Mesendoderm (in vitro differentiated cells): ENCODE results near the gene RARG.
"Not testable (repeated sequence)": the region's sequence is repeated elsewhere in the genome, so short reads cannot be mapped to it uniquely, and the experiment has no call there.

Source experiments
- DNase-seq: peaks from one replicate; pipeline ENCODE4 v3.0.0; 2013
- H2AK5ac ChIP-seq: 2 replicates; pipeline ENCODE4 v1.6.1; 2013; ENCODE audit warnings: low read length, inconsistent platforms
- H2BK120ac ChIP-seq: 2 replicates; pipeline ENCODE4 v1.6.1; 2013; ENCODE audit warnings: low read depth, mild to moderate bottlenecking, low read length, moderate library complexity, mixed read lengths
- H2BK15ac ChIP-seq: replicated peaks from 2 replicates; pipeline ENCODE4 v1.6.1; 2013; ENCODE audit warnings: low read depth, mild to moderate bottlenecking, moderate library complexity
- H2BK5ac ChIP-seq: 2 replicates; pipeline ENCODE4 v1.6.1; 2013; ENCODE audit warnings: low read length, inconsistent platforms
- H3K18ac ChIP-seq: 2 replicates; pipeline ENCODE4 v1.6.1; 2013; ENCODE audit warnings: mild to moderate bottlenecking, low read length, mixed read lengths
- H3K23ac ChIP-seq: one replicate; pipeline ENCODE4 v1.6.1; 2013; ENCODE audit warnings: low read length
- H3K27ac ChIP-seq: 2 replicates; pipeline ENCODE4 v1.5.1; 2013; ENCODE audit warnings: low read depth, mild to moderate bottlenecking, inconsistent platforms, low read length, moderate library complexity
- H3K27me3 ChIP-seq: 2 replicates; pipeline ENCODE4 v1.6.1; 2013; ENCODE audit warnings: low read length, control low read depth, mild to moderate bottlenecking, inconsistent platforms; ENCODE audit not compliant: insufficient read depth, poor library complexity
- H3K36me3 ChIP-seq: 2 replicates; pipeline ENCODE4 v1.6.1; 2013; ENCODE audit warnings: low read length, inconsistent platforms; ENCODE audit not compliant: control insufficient read depth, insufficient read depth
- H3K4ac ChIP-seq: one replicate; pipeline ENCODE4 v1.6.1; 2013; ENCODE audit warnings: low read depth, mild to moderate bottlenecking, low read length, moderate library complexity
- H3K4me1 ChIP-seq: 2 replicates; pipeline ENCODE4 v1.6.1; 2013; ENCODE audit warnings: low read depth, low read length, inconsistent platforms; ENCODE audit not compliant: control insufficient read depth
- H3K4me2 ChIP-seq: 2 replicates; pipeline ENCODE4 v1.6.1; 2013; ENCODE audit warnings: low read length
- H3K4me3 ChIP-seq: 2 replicates; pipeline ENCODE4 v1.5.1; 2013; ENCODE audit warnings: mild to moderate bottlenecking, low read length
- H3K56ac ChIP-seq: one replicate; pipeline ENCODE4 v1.6.1; 2013; ENCODE audit warnings: low read length
- H3K79me1 ChIP-seq: 2 replicates; pipeline ENCODE4 v1.6.1; 2013; ENCODE audit warnings: low read length, inconsistent platforms
- H3K79me2 ChIP-seq: 2 replicates; pipeline ENCODE4 v1.6.1; 2013; ENCODE audit warnings: mild to moderate bottlenecking, low read length; ENCODE audit not compliant: control insufficient read depth, insufficient read depth
- H3K9ac ChIP-seq: 2 replicates; pipeline ENCODE4 v1.6.1; 2013; ENCODE audit warnings: low read length, inconsistent platforms
- H4K5ac ChIP-seq: one replicate; pipeline ENCODE4 v1.6.1; 2013; ENCODE audit warnings: low read length
- H4K8ac ChIP-seq: one replicate; pipeline ENCODE4 v1.6.1; 2013; ENCODE audit warnings: low read depth, mild to moderate bottlenecking, control low read depth, low read length, moderate library complexity
- WGBS: extraction: QIAGEN DNeasy Blood & Tissue Kit; methylation state at CpG from one replicate; pipeline ENCODE4 v1.1.7; 2013; ENCODE audit warnings: low lambda C conversion rate, missing lambda C conversion rate; ENCODE audit not compliant: insufficient coverage; ENCODE audit errors: extremely low coverage; 5-methylcytosine and 5-hydroxymethylcytosine counted together

Gene RARG

DNA sequence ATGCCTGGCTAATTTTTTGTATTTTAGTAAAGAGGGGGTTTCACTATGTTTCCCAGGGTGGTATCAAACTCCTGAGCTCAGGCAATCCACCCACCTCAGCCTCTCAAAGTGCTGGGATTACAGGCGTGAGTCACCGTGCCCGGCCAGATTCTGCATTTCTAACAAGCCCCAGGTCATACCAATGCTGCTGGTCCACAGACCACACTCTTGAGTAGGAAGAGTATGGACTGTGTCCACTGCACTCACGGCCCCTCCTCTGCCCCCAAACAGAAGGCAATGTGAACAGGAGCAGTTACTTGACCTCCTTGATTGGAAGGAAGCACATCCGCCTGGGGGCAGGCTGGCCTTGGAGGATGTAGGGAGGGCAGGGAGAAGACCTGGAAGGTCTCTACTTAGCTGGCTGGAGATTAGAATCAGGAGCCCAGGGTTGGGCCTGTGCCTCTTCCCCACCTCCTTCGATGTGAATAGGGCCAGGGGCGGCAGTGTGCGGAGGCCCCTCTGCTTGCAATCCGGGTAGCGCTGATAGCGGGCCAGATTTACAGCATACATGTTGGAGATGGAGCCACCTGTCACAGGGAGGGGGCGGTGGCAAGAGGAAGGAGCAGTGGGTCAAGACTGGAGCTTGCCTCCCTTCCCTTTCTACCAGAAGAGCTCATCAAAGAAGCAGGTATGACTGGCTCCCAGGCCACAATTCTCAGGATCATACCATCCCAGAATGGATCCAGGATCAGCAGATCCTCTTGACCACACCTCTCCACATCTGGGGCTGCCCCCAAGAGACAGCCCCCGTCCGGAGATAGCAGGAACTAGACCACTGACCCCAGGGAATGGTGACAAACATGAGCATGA lies 60.9 kb downstream of the RARG start:
- Histone ChIP-seq H3K79me2 (no peaks in the 10 kb centered on the region), H3K4me2 (no peak overlapping the region), H3K4me3 (no peak overlapping the region), H4K5ac (no peak overlapping the region), H2AK5ac (no peak overlapping the region), H4K8ac (no peak overlapping the region), H3K23ac (no peak overlapping the region), H3K4me1 (peaks cover 12% of the 10 kb centered on the region), H2BK5ac (no peak overlapping the region), H3K27ac (no peak overlapping the region), H3K9ac (no peak overlapping the region), H3K79me1 (no peaks in the 10 kb centered on the region), H3K27me3 (no peaks in the 10 kb centered on the region), H3K18ac (no peak overlapping the region), H3K36me3 (no peaks in the 10 kb centered on the region), H2BK120ac (no peak overlapping the region), H3K4ac (no peak overlapping the region), H3K56ac (no peak overlapping the region), H2BK15ac (no peak overlapping the region)
- no peak for DNase-seq
- WGBS = no CpG with 5 or more reads among the region's 14 CpGs

DNA sequence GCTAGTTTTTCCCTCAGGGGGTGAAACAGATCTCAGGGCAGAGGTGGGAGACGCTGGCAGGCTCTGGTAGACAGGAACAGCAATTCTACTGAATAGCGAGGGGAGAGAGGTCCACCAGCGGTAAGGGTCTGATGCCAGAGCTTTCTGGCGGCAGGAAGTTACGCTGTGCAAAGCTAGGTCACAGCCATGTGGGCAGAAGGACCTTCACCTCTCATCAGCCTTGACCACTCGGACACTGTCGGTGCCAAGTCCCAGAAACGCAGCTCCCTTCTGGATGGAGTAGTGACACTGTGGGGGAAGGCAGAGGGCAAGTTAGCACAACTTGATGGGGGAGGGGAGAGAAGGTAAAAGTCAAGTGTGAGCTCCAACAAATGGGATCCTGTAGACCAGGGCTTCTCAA lies 61.8 kb downstream of the RARG start:
- peak overlapping the region; percentile 60 for H3K56ac ChIP-seq
- H3K79me2 ChIP-seq = no peaks in the 10 kb centered on the region
- H4K5ac ChIP-seq = no peak overlapping the region
- H3K18ac ChIP-seq = no peak overlapping the region
- no peak overlapping the region for H2AK5ac ChIP-seq
- H3K4me3 ChIP-seq = no peak overlapping the region
- DNase-seq = no peak
- no peak overlapping the region for H2BK5ac ChIP-seq
- H3K27ac ChIP-seq = no peak overlapping the region
- no peak overlapping the region for H2BK120ac ChIP-seq
- H2BK15ac ChIP-seq = no peak overlapping the region
- no peak overlapping the region for H4K8ac ChIP-seq
- H3K27me3 ChIP-seq = no peaks in the 10 kb centered on the region
- no CpG with 5 or more reads among the region's 8 CpGs for WGBS
- H3K36me3 ChIP-seq = no peaks in the 10 kb centered on the region
- no peak overlapping the region for H3K9ac ChIP-seq
- no peak overlapping the region for H3K4me2 ChIP-seq
- H3K4me1 ChIP-seq = peaks cover 8% of the 10 kb centered on the region
- no peak overlapping the region for H3K23ac ChIP-seq
- H3K79me1 ChIP-seq = no peaks in the 10 kb centered on the region
- H3K4ac ChIP-seq = no peak overlapping the region

DNA sequence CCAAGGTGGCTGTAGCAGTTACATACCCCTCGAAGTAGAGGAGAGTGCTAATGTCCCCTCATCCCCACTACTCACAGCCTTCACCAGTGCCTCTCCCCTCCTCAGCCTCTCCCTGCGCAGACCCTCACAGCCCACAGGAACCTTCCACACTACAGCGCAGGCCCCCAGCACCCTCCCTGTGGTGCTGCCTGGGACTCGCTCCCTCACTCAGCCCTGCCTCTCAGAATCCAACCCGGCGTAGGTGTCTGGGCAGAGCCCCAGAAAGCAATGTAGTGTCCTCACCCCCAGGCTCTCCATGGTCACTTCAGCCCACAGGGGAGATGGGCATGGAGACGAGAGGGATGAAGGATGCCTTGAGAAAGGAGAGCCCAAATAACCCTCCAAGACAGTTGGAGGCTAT lies 62.4 kb downstream of the RARG start:
- H3K56ac ChIP-seq = peak overlapping the region; percentile 34
- no peak overlapping the region for H2BK15ac ChIP-seq
- no peaks in the 10 kb centered on the region for H3K36me3 ChIP-seq
- no peak for DNase-seq
- no peak overlapping the region for H3K4me2 ChIP-seq
- WGBS = no CpG with 5 or more reads among the region's 7 CpGs
- H3K4me1 ChIP-seq = peaks cover 5% of the 10 kb centered on the region
- H4K5ac ChIP-seq = no peak overlapping the region
- no peaks in the 10 kb centered on the region for H3K79me2 ChIP-seq
- no peaks in the 10 kb centered on the region for H3K79me1 ChIP-seq
- no peak overlapping the region for H3K18ac ChIP-seq
- H2AK5ac ChIP-seq = no peak overlapping the region
- H2BK5ac ChIP-seq = no peak overlapping the region
- no peak overlapping the region for H3K4ac ChIP-seq
- H2BK120ac ChIP-seq = no peak overlapping the region
- no peak overlapping the region for H3K4me3 ChIP-seq
- H3K27me3 ChIP-seq = no peaks in the 10 kb centered on the region
- no peak overlapping the region for H4K8ac ChIP-seq
- H3K9ac ChIP-seq = no peak overlapping the region
- H3K27ac ChIP-seq = no peak overlapping the region
- H3K23ac ChIP-seq = no peak overlapping the region

DNA sequence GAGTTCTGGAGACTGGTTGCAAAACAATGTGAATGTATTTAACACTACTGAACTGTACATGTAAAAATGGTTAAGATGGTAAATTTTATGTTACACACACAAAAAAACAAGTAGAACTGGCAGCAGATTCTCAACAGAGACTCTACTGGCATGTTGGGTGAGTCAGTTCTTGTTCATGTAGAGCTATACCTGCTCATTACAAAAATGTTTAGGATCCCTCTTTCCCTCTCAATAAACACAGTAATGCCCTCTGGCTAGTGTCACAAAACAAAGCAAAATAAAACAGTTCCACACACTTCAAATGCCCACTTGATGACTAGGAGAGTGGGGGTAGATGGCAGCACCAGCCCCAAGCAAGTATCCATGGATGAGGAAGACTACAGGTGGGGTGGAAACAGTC lies 65.2 kb downstream of the RARG start:
- H4K5ac ChIP-seq = no peak overlapping the region
- no peaks in the 10 kb centered on the region for H3K79me2 ChIP-seq
- H3K36me3 ChIP-seq = no peaks in the 10 kb centered on the region
- H3K27me3 ChIP-seq = no peaks in the 10 kb centered on the region
- no peak overlapping the region for H3K23ac ChIP-seq
- H3K56ac ChIP-seq = no peak overlapping the region
- H4K8ac ChIP-seq = no peak overlapping the region
- no peak overlapping the region for H3K4me3 ChIP-seq
- H3K4me1 ChIP-seq = peaks cover 5% of the 10 kb centered on the region
- DNase-seq = no peak
- no peak overlapping the region for H3K27ac ChIP-seq
- H3K79me1 ChIP-seq = no peaks in the 10 kb centered on the region
- H2BK5ac ChIP-seq = no peak overlapping the region
- H3K4ac ChIP-seq = no peak overlapping the region
- H2BK15ac ChIP-seq = no peak overlapping the region
- H3K9ac ChIP-seq = no peak overlapping the region
- no peak overlapping the region for H3K18ac ChIP-seq
- H2BK120ac ChIP-seq = no peak overlapping the region
- no peak overlapping the region for H3K4me2 ChIP-seq
- H2AK5ac ChIP-seq = no peak overlapping the region

DNA sequence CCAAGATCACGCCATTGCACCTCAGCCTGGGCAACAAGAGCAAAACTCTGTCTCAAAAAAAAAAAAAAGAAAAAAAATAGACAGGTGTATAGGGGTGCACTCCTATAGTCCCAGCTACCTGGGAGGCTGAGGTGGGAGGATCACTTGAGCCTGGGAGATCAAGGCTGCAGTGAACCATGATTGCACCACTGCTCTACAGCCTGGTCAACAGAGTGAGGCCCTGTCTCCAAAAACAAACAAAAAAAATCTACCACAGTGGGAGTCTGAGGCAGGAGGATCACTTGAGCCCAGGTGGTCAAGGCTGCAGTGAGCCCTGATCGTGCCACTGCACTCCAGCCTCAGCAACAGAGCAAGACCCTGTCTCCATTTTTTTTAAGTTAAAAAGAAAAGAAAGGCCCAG lies 69.0 kb downstream of the RARG start:
- not testable (repeated sequence) for H3K79me1 ChIP-seq, H4K5ac ChIP-seq, H3K4me2 ChIP-seq, H3K27me3 ChIP-seq, H3K4ac ChIP-seq, DNase-seq, H2BK15ac ChIP-seq, H2BK5ac ChIP-seq, H3K56ac ChIP-seq, H3K79me2 ChIP-seq, H3K4me1 ChIP-seq, H2BK120ac ChIP-seq, H3K18ac ChIP-seq, H3K23ac ChIP-seq, H2AK5ac ChIP-seq, H3K36me3 ChIP-seq, H3K27ac ChIP-seq, H3K9ac ChIP-seq, H4K8ac ChIP-seq, H3K4me3 ChIP-seq
- no CpG with 5 or more reads among the region's 2 CpGs for WGBS
